K562 (cell line): ENCODE data around the gene PRSS22. TPM values are rescaled to one million over a fixed set of nuclear protein-coding genes. Genes with fewer than 3 reads are reported as not detected.

Experiments
- ATAC-seq: fragments of 200-7000 bp; cut with Tn5 transposase; 3 replicates; pipeline ENCODE4 v1.9.1; 2020; ENCODE audit warnings: moderate library complexity
- BruUV-seq: library from RNA; stranded (reverse); fragments of 400-500 nt; replicated peaks from 2 replicates; lab custom pipeline; 2021; lab: Mats Ljungman, UMichigan
- CTCF ChIA-PET: fragments of 300-600 bp; formaldehyde crosslinking; extraction: SDS; loops from one replicate; lab custom pipeline; 2021; ENCODE audit warnings: low intra/inter-chr PET ratio; lab: Yijun Ruan, JAX
- POLR2A ChIA-PET: fragments of 300-600, 350-650 bp; sonication (Branson Sonifier 250); formaldehyde crosslinking; extraction: SDS; loops from one replicate; lab custom pipeline; 2021; ENCODE audit warnings: antibody characterized with exemption, inconsistent platforms; lab: Yijun Ruan, JAX
- DNase-seq, 4 experiments: peaks; one replicate each; pipeline versions ENCODE4 v3.0.0 to v3.0.0-alpha.2; 2011 to 2018; ENCODE audit warnings: low spot score in 3 of 4, mixed read lengths in 3 of 4; ENCODE audit errors: extremely low read depth in 1 of 4
- FAIRE-seq: peaks from 2 replicates; lab custom pipeline; 2011; peaks lifted over from hg19 to GRCh38; lab: Jason Lieb, UNC
- H2AFZ ChIP-seq: 2 replicates; pipeline ENCODE4 v1.6.0; 2011; ENCODE audit warnings: low read depth, low read length, control low read depth, inconsistent platforms
- H3K27ac ChIP-seq: fragments of 200-600 bp; 3 replicates; pipeline ENCODE4 v1.8.0; 2011; ENCODE audit warnings: low read depth, mild to moderate bottlenecking, control low read depth, inconsistent platforms, low read length, moderate library complexity, mixed read lengths; ENCODE audit errors: extremely low read depth
- H3K27me3 ChIP-seq, 2 experiments: fragments of 300-600 bp in 1 of 2; 2 replicates in 1 of 2; 3 replicates in 1 of 2; pipeline versions ENCODE4 v1.6.0 to v1.8.0; 2011; ENCODE audit warnings: inconsistent platforms in 2 of 2, low read length in 2 of 2, mild to moderate bottlenecking in 1 of 2, mixed read lengths in 1 of 2, moderate library complexity in 1 of 2; ENCODE audit not compliant: control insufficient read depth in 2 of 2, insufficient read depth in 2 of 2
- H3K36me3 ChIP-seq: fragments of 300-600 bp; 3 replicates; pipeline ENCODE4 v1.8.0; 2011; ENCODE audit warnings: mild to moderate bottlenecking, low read length, inconsistent platforms; ENCODE audit not compliant: control insufficient read depth, insufficient read depth
- H3K4me1 ChIP-seq, 2 experiments: fragments of 200-600 bp in 1 of 2; replicated peaks in 1 of 2; 2 replicates in 1 of 2; 3 replicates in 1 of 2; pipeline versions ENCODE4 v1.5.1 to v1.8.0; 2011; ENCODE audit warnings: inconsistent platforms in 2 of 2, low read length in 2 of 2, mild to moderate bottlenecking in 1 of 2, mixed read lengths in 1 of 2, moderate library complexity in 1 of 2; ENCODE audit not compliant: control insufficient read depth in 2 of 2, insufficient read depth in 2 of 2
- H3K4me2 ChIP-seq: 2 replicates; pipeline ENCODE4 v1.6.1; 2011; ENCODE audit warnings: low read length, control low read depth, inconsistent platforms, mixed read lengths; ENCODE audit not compliant: insufficient read depth
- H3K4me3 ChIP-seq: fragments of 200-600 bp; sonication (generic), shearing (Covaris generic); 2 replicates; pipeline ENCODE4 v1.5.1; 2016; ENCODE audit warnings: control low read depth, inconsistent platforms
- H3K79me2 ChIP-seq: fragments of 200-600 bp; 3 replicates; pipeline ENCODE4 v1.8.0; 2011; ENCODE audit warnings: low read length, inconsistent platforms; ENCODE audit not compliant: control insufficient read depth, insufficient read depth
- H3K9ac ChIP-seq, 2 experiments: 2 replicates each; pipeline versions ENCODE4 v1.6.0 to v1.6.1; 2011; ENCODE audit warnings: low read depth in 2 of 2, low read length in 2 of 2, control low read depth in 1 of 2, inconsistent platforms in 1 of 2, mild to moderate bottlenecking in 1 of 2, mixed read lengths in 1 of 2; ENCODE audit not compliant: insufficient read depth in 1 of 2
- H3K9me1 ChIP-seq: one replicate; pipeline ENCODE4 v1.6.0; 2011; ENCODE audit warnings: inconsistent platforms, mild to moderate bottlenecking, low read length, moderate library complexity; ENCODE audit not compliant: control insufficient read depth, insufficient read depth
- H3K9me3 ChIP-seq: replicated peaks from 2 replicates; pipeline ENCODE4 v1.5.1; 2011; ENCODE audit warnings: low read depth, low read length, inconsistent platforms; ENCODE audit not compliant: control insufficient read depth, insufficient read depth
- H4K20me1 ChIP-seq: replicated peaks from 2 replicates; pipeline ENCODE4 v1.6.1; 2011; ENCODE audit warnings: low read length, inconsistent platforms, mixed read lengths; ENCODE audit not compliant: control insufficient read depth, insufficient read depth
- ZBTB7A ChIP-seq: IDR thresholded peaks from 2 replicates; pipeline ENCODE4 v1.6.1; 2011; ENCODE audit warnings: low read depth, mild to moderate bottlenecking, low read length, moderate library complexity, borderline replicate concordance; ENCODE audit not compliant: control insufficient read depth
- ZNF511 ChIP-seq: sonication (generic); formaldehyde crosslinking; IDR thresholded peaks from 2 replicates; pipeline ENCODE4 v1.8.0; 2022; ENCODE audit warnings: mild to moderate bottlenecking, missing genetic modification reagents
- WGBS: fragments of 100-300 bp; shearing (Covaris generic); methylation state at CpG from one replicate; pipeline ENCODE4 v1.1.6; 2016; ENCODE audit warnings: low coverage, mixed read lengths; ENCODE audit not compliant: insufficient coverage; ENCODE audit errors: missing lambda C conversion rate; 5-methylcytosine and 5-hydroxymethylcytosine counted together
- in situ Hi-C: fragments of 300-500 bp; cut with MboI; formaldehyde crosslinking; loops from 4 replicates; pipeline ENCODE4 v1.15.0; 2018; ENCODE audit warnings: inconsistent platforms, mixed read lengths
- intact Hi-C: fragments of 100-400 bp; cut with micrococcal nuclease; formaldehyde crosslinking; loops from 2 replicates; pipeline ENCODE4 v1.14.2; 2022
- polyA plus RNA-seq, 8 experiments: library from polyadenylated mRNA; depleted of rRNA in 4 of 8; stranded (reverse) in 5 of 8; unstranded in 3 of 8; fragments of >200 nt; fragmentation: Nextera tagmentation in 2 of 8; fragmentation: Illumina TruSeq in 1 of 8; extraction: Ambion mirVana in 2 of 8; extraction: Trizol in 1 of 8; gene quantifications; 2 replicates each; pipeline versions ENCODE4 v1.2.1 to v1.2.3, GENCODE V29; 2011 to 2014; ENCODE audit warnings: inconsistent platforms in 1 of 8, missing spikeins in 1 of 8
- total RNA-seq, 7 experiments: library from RNA; depleted of rRNA in 6 of 7; stranded (reverse); fragments of >200 nt in 6 of 7; fragmentation: Illumina TruSeq in 2 of 7; extraction: Trizol in 2 of 7; gene quantifications; 2 replicates each; pipeline versions ENCODE4 v1.2.1 to v1.2.3, GENCODE V29; 2011 to 2021; ENCODE audit warnings: low replicate concordance in 1 of 7

Gene PRSS22
- total and polyA plus RNA-seq, 9 of the 15 experiments (the other 6 are each of a cell fraction or from before 2014, with no cell fraction given), result 0.13 to 0.42 TPM; not detected in 7

GRCh38 chr16:2856686-2857450 lies 1.1 kb downstream of the PRSS22 start:
- Histone ChIP-seq H3K9me3 (peaks cover 7% of the 10 kb centered on the region), H3K4me2 (no peak overlapping the region), H4K20me1 (no peaks in the 10 kb centered on the region), H3K9me1 (no peaks in the 10 kb centered on the region), H3K36me3 (no peaks in the 10 kb centered on the region), H3K79me2 (no peaks in the 10 kb centered on the region), H3K9ac (no peak overlapping the region), H3K27ac (no peak overlapping the region), H2AFZ (no peak overlapping the region), H3K27me3 (peaks cover 0 to 28% of the 10 kb centered on the region in 2 experiments; a peak in 1 of 5 replicates), H3K4me1 (peaks cover 0 to 50% of the 10 kb centered on the region in 2 experiments; a peak in 3 of 5 replicates), H3K4me3 (no peak overlapping the region)
- no peak for TF ChIP-seq ZNF511 (CRISPR knock-in tag)
- peak; percentile 29; the same call in 1 of the 2 replicates for TF ChIP-seq ZBTB7A
- in situ Hi-C loops, result no loop called here
- DNase-seq (no peak), FAIRE-seq (no peak), ATAC-seq (no peak)
- WGBS, result 14% methylated on average over 7 of the region's 24 CpGs
- BruUV-seq, result no TSS peak
- ChIA-PET POLR2A (interaction anchor here (0.5 to 1.2 kb wide), 2 partner anchors 26 to 64 kb away, joined by 3 to 4 read pairs; partner anchors contain the start of gene FLYWCH2), CTCF (no interaction called here)
- intact Hi-C loops, result no loop called here
